MM.1S (cell line): Measurements from ENCODE around the gene VAPB.

Experiments used
- DNase-seq: peaks from one replicate; pipeline ENCODE4 v3.0.0-alpha.2; 2015
- H2AFZ ChIP-seq: fragments of 300-600 bp; sonication (generic); 2 replicates; pipeline ENCODE4 v1.6.0; 2016; ENCODE audit warnings: antibody characterized with exemption, low read length
- H3F3A ChIP-seq: fragments of 300-600 bp; sonication (generic); 2 replicates; pipeline ENCODE4 v1.6.1; 2016; ENCODE audit warnings: mild to moderate bottlenecking, antibody characterized with exemption, low read length, moderate library complexity, mixed read lengths; ENCODE audit not compliant: insufficient read depth
- H3K27ac ChIP-seq: fragments of 300-600 bp; sonication (generic); 2 replicates; pipeline ENCODE4 v1.5.1; 2016; ENCODE audit warnings: mild to moderate bottlenecking, low read length
- H3K27me3 ChIP-seq: fragments of 300-600 bp; sonication (generic); replicated peaks from 2 replicates; pipeline ENCODE4 v1.6.0; 2016; ENCODE audit warnings: low read length; ENCODE audit not compliant: insufficient read depth
- H3K36me3 ChIP-seq: fragments of 300-600 bp; sonication (generic); replicated peaks from 2 replicates; pipeline ENCODE4 v1.6.1; 2016; ENCODE audit warnings: mild to moderate bottlenecking, low read length, mixed read lengths; ENCODE audit not compliant: insufficient read depth
- H3K4me1 ChIP-seq: fragments of 300-600 bp; sonication (generic); 2 replicates; pipeline ENCODE4 v1.6.1; 2016; ENCODE audit warnings: low read length, mixed read lengths
- H3K4me2 ChIP-seq: fragments of 300-600 bp; sonication (generic); 2 replicates; pipeline ENCODE4 v1.6.0; 2016; ENCODE audit warnings: low read depth, low read length
- H3K4me3 ChIP-seq: fragments of 300-600 bp; sonication (generic); 2 replicates; pipeline ENCODE4 v1.5.1; 2016; ENCODE audit warnings: low read length, mixed read lengths
- H3K79me2 ChIP-seq: fragments of 300-600 bp; sonication (generic); 2 replicates; pipeline ENCODE4 v1.6.1; 2016; ENCODE audit warnings: mixed run types, low read length, mixed read lengths
- H3K9ac ChIP-seq: fragments of 300-600 bp; sonication (generic); 2 replicates; pipeline ENCODE4 v1.6.1; 2016; ENCODE audit warnings: low read length, mixed read lengths
- H3K9me2 ChIP-seq: fragments of 300-600 bp; sonication (generic); replicated peaks from 2 replicates; pipeline ENCODE4 v1.6.1; 2016; ENCODE audit warnings: mild to moderate bottlenecking, low read length, mixed read lengths; ENCODE audit not compliant: insufficient read depth
- H3K9me3 ChIP-seq: fragments of 300-600 bp; sonication (generic); replicated peaks from 2 replicates; pipeline ENCODE4 v1.6.1; 2016; ENCODE audit warnings: mild to moderate bottlenecking, low read length, mixed read lengths; ENCODE audit not compliant: insufficient read depth
- H4K20me1 ChIP-seq: fragments of 300-600 bp; sonication (generic); 2 replicates; pipeline ENCODE4 v1.6.1; 2016; ENCODE audit warnings: mild to moderate bottlenecking, low read length, moderate library complexity, mixed read lengths; ENCODE audit not compliant: insufficient read depth
- CTCF ChIP-seq: fragments of 300-600 bp; sonication (generic); IDR thresholded peaks from 2 replicates; pipeline ENCODE4 v1.5.1; 2016; ENCODE audit warnings: antibody characterized with exemption, low read length, mixed read lengths
- EZH2 ChIP-seq: fragments of 300-600 bp; sonication (generic); optimal IDR thresholded peaks from 2 replicates; pipeline ENCODE3; 2017; ENCODE audit warnings: low read depth, mild to moderate bottlenecking, antibody characterized with exemption, low read length, mixed read lengths
- EZH2phosphoT487 ChIP-seq: fragments of 300-600 bp; sonication (generic); IDR thresholded peaks from 2 replicates; pipeline ENCODE4 v1.6.1; 2018; ENCODE audit warnings: antibody characterized with exemption, low read length

Gene VAPB

GRCh38 chr20:58480551-58481336, 91.7 kb downstream of the VAPB start:
- Histone ChIP-seq H3K79me2 (no peaks in the 10 kb centered on the region), H3K9me2 (no peaks in the 10 kb centered on the region), H3K4me1 (no peaks in the 10 kb centered on the region), H4K20me1 (no peaks in the 10 kb centered on the region), H3K4me3 (no peak overlapping the region), H3K27me3 (no peaks in the 10 kb centered on the region), H3K9me3 (no peaks in the 10 kb centered on the region), H3K4me2 (no peak overlapping the region), H3K36me3 (no peaks in the 10 kb centered on the region), H3K9ac (no peak overlapping the region), H3K27ac (no peak overlapping the region), H3F3A (no peaks in the 10 kb centered on the region), H2AFZ (no peak overlapping the region)
- no peak for DNase-seq
- TF ChIP-seq EZH2: no peak
- TF ChIP-seq CTCF: no peak
- no peak for TF ChIP-seq EZH2phosphoT487

GRCh38 chr20:58481481-58482021, 92.5 kb downstream of the VAPB start:
- Histone ChIP-seq H3F3A (no peaks in the 10 kb centered on the region), H3K9me3 (no peaks in the 10 kb centered on the region), H3K27me3 (no peaks in the 10 kb centered on the region), H3K9me2 (no peaks in the 10 kb centered on the region), H3K9ac (no peak overlapping the region), H2AFZ (no peak overlapping the region), H4K20me1 (no peaks in the 10 kb centered on the region), H3K4me3 (no peak overlapping the region), H3K27ac (no peak overlapping the region), H3K4me2 (no peak overlapping the region), H3K36me3 (no peaks in the 10 kb centered on the region), H3K79me2 (no peaks in the 10 kb centered on the region), H3K4me1 (no peaks in the 10 kb centered on the region)
- DNase-seq: no peak
- TF ChIP-seq EZH2phosphoT487 (no peak), CTCF (peak; percentile 17; the same call in 1 of the 2 replicates), EZH2 (no peak)

- Histone ChIP-seq H3K9me2 (no peaks in the 10 kb centered on the region), H3K4me1 (no peaks in the 10 kb centered on the region)
- TF ChIP-seq EZH2 (no peak), CTCF (no peak), EZH2phosphoT487 (no peak)
These were observed 93.4 kb downstream of the VAPB start for GRCh38 chr20:58482416-58482815.

More at GRCh38 chr20:58482416-58482815, 93.4 kb downstream of the VAPB start:
- no peaks in the 10 kb centered on the region for H3K79me2 ChIP-seq
- H3K36me3 ChIP-seq: no peaks in the 10 kb centered on the region
- no peak overlapping the region for H2AFZ ChIP-seq
- no peaks in the 10 kb centered on the region for H3K9me3 ChIP-seq
- H3K27me3 ChIP-seq: no peaks in the 10 kb centered on the region
- H3F3A ChIP-seq: no peaks in the 10 kb centered on the region
- H4K20me1 ChIP-seq: no peaks in the 10 kb centered on the region
- H3K9ac ChIP-seq: no peak overlapping the region
- no peak overlapping the region for H3K4me2 ChIP-seq
- no peak overlapping the region for H3K27ac ChIP-seq
- no peak overlapping the region for H3K4me3 ChIP-seq
- DNase-seq: no peak
